ENCODE results near the gene PTPN3. TPM values are rescaled to one million over a fixed set of nuclear protein-coding genes. Genes with fewer than 3 reads are reported as not detected.

Gene PTPN3
- total RNA-seq, 3 donors from 2014 or later (not counting 1 experiment from before 2014, with no cell fraction given): not detected

DNA sequence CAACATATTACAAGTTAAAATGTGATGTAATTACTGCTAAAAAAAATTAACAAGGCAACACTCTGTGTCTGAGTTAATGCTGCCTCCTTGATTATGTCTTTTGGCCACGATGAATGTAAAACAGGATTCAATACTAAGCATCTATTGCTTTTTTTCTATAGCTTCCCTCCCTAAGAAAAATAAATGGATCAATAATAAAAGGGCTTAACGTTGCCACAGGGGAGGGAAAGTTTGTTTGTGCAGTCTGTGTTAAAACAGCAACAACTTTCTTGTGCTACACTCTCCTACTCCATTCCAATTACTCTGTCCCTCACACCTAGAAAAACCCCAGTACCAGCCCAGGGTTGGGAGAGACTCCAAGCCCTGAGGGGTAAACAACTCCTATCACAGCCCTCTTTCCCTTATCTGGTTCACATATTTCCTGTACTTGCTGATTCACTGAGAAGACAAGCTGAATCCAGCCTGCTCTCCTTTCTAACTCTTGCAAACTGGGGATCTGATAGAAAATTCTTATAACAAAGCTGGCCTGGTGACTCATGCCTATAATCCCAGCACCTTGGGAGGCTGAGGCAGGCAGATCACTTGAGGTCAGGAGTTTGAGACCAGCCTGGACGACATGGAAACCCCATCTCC, 44.8 kb downstream of the PTPN3 start:
- Mint-ChIP-seq H3K9me3 (no peaks in the 10 kb centered on the region), H3K36me3 (no peaks in the 10 kb centered on the region), H3K27me3 (ENCODE audit: low read depth in 2 of 2) (peaks cover 13 to 19% of the 10 kb centered on the region in 2 donors), H3K27ac (no peak overlapping the region), H3K4me1 (no peaks in the 10 kb centered on the region), H3K4me3 (no peak overlapping the region)
- TF ChIP-seq, protein P1, sequence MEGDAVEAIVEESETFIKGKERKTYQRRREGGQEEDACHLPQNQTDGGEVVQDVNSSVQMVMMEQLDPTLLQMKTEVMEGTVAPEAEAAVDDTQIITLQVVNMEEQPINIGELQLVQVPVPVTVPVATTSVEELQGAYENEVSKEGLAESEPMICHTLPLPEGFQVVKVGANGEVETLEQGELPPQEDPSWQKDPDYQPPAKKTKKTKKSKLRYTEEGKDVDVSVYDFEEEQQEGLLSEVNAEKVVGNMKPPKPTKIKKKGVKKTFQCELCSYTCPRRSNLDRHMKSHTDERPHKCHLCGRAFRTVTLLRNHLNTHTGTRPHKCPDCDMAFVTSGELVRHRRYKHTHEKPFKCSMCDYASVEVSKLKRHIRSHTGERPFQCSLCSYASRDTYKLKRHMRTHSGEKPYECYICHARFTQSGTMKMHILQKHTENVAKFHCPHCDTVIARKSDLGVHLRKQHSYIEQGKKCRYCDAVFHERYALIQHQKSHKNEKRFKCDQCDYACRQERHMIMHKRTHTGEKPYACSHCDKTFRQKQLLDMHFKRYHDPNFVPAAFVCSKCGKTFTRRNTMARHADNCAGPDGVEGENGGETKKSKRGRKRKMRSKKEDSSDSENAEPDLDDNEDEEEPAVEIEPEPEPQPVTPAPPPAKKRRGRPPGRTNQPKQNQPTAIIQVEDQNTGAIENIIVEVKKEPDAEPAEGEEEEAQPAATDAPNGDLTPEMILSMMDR (IDR thresholded peaks at IDR 0.05): no peak
- intact Hi-C loops (cut with micrococcal nuclease): no loop called here
- 78% methylated on average over 1 of the region's 3 CpGs for WGBS (ENCODE audit: insufficient coverage)
- H3K27ac ChIP-seq (ENCODE audit: low read length): no peak overlapping the region
- H3K36me3 ChIP-seq (ENCODE audit: control insufficient read depth, insufficient read depth, low read length): no peaks in the 10 kb centered on the region
- ATAC-seq (no peak), DNase-seq (no peak)
- H3K9me3 ChIP-seq (ENCODE audit: control insufficient read depth, insufficient read depth, low read length): no peaks in the 10 kb centered on the region
- no peaks in the 10 kb centered on the region for H3K27me3 ChIP-seq (ENCODE audit: control insufficient read depth, insufficient read depth, low read length)
- no peaks in the 10 kb centered on the region for H3K4me1 ChIP-seq (ENCODE audit: control insufficient read depth, insufficient read depth, low read length)
- H3K4me3 ChIP-seq (ENCODE audit: low read length): no peak overlapping the region

DNA sequence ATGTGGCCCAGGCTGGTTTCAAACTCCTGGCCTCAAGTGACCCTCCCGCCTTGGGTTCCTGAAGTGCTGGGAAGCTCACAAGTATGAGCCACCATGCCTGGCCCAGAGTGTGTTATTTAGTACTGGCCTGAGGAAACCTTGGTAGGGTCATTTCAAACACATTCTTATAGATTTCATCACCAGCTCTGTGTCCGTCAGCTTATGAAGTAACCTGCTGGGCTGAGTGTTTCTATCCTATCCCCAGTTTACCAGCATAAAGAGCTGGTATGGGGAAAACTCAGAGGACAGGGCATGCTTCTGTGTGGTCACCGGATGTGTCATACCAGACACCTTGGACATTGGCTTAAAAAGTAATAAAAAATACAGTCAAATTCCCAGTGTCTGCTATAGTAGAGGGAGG, 45.3 kb downstream of the PTPN3 start:
- no peak for ATAC-seq
- H3K27ac Mint-ChIP-seq: no peak overlapping the region

DNA sequence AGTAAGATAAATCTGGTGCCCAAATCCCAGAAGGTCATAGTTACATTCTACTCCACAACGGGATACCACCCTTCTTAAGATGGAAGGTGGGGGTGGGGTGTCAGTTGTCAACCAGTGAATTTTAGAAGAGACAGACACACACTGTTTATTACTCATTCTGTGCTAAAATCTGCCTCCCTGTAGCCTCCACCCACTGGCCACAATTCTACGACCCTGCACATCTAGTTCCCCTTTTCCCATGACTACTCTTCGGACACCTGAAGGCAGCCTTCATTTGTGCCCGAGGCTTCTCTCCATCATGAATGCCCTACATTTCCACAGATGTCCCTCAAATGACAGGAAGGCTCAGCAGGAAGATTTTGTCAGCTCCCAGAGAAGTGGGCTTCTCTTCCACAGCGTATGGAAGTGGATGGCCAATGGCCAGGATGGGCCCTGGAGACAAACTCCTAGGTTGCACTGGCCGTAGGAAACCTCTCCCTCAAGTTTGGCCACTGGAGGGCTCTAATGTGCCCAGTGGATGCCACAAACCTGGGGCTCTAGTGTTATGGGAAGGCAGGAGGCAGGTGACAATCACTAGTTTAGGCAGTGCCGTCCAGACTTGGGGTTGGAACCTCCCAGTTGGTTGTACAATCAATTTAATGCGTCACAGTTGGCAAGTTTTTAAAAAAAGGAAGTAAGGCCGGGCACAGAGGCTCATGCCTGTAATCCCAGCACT, 46.6 kb downstream of the PTPN3 start:
- ATAC-seq (no peak), DNase-seq (no peak)
- intact Hi-C loops (cut with micrococcal nuclease): no loop called here
- Mint-ChIP-seq H3K4me3 (no peak overlapping the region), H3K27ac (no peak overlapping the region), H3K9me3 (no peaks in the 10 kb centered on the region), H3K36me3 (no peaks in the 10 kb centered on the region), H3K27me3 (ENCODE audit: low read depth in 2 of 2) (peaks cover 17 to 20% of the 10 kb centered on the region in 2 donors), H3K4me1 (peaks cover 0 to 6% of the 10 kb centered on the region in 2 donors)
- H3K9me3 ChIP-seq (ENCODE audit: control insufficient read depth, insufficient read depth, low read length): no peaks in the 10 kb centered on the region
- no peaks in the 10 kb centered on the region for H3K36me3 ChIP-seq (ENCODE audit: control insufficient read depth, insufficient read depth, low read length)
- no peak overlapping the region for H3K27ac ChIP-seq (ENCODE audit: low read length)
- H3K4me3 ChIP-seq (ENCODE audit: low read length): no peak overlapping the region
- H3K27me3 ChIP-seq (ENCODE audit: control insufficient read depth, insufficient read depth, low read length): no peaks in the 10 kb centered on the region
- no peaks in the 10 kb centered on the region for H3K4me1 ChIP-seq (ENCODE audit: control insufficient read depth, insufficient read depth, low read length)
- TF ChIP-seq, protein P1 (IDR thresholded peaks at IDR 0.05): no peak
- 55% methylated on average over 8 of the region's 9 CpGs for WGBS (ENCODE audit: insufficient coverage)

More for the DNA sequence above, 45.3 kb downstream of the PTPN3 start:
- Mint-ChIP-seq H3K27me3 (ENCODE audit: low read depth in 2 of 2) (peaks cover 13 to 19% of the 10 kb centered on the region in 2 donors), H3K4me3 (no peak overlapping the region), H3K9me3 (no peaks in the 10 kb centered on the region), H3K4me1 (peaks cover 0 to 2% of the 10 kb centered on the region in 2 donors), H3K36me3 (no peaks in the 10 kb centered on the region)
- WGBS (ENCODE audit: insufficient coverage): 91% methylated on average over 3 of the region's 3 CpGs
- H3K27me3 ChIP-seq (ENCODE audit: control insufficient read depth, insufficient read depth, low read length): no peaks in the 10 kb centered on the region
- DNase-seq: no peak
- no peaks in the 10 kb centered on the region for H3K36me3 ChIP-seq (ENCODE audit: control insufficient read depth, insufficient read depth, low read length)
- no peak overlapping the region for H3K27ac ChIP-seq (ENCODE audit: low read length)
- H3K4me1 ChIP-seq (ENCODE audit: control insufficient read depth, insufficient read depth, low read length): no peaks in the 10 kb centered on the region
- H3K9me3 ChIP-seq (ENCODE audit: control insufficient read depth, insufficient read depth, low read length): no peaks in the 10 kb centered on the region
- intact Hi-C loops (cut with micrococcal nuclease): no loop called here
- H3K4me3 ChIP-seq (ENCODE audit: low read length): no peak overlapping the region
- TF ChIP-seq, protein P1 (IDR thresholded peaks at IDR 0.05): no peak

Data from natural killer cell (primary cell).